Neural cell (in vitro differentiated cells): Measurements from ENCODE around the gene ALDOA.

Experiments
- EP300 ChIP-seq: fragments of 450-650 bp; conservative IDR thresholded peaks from 2 replicates; pipeline ENCODE4 v1.6.1; 2014; ENCODE audit warnings: antibody characterized with exemption, mild to moderate bottlenecking, moderate library complexity; ENCODE audit not compliant: poor library complexity, severe bottlenecking
- EZH2 ChIP-seq: fragments of 200-600, 300-800 bp; shearing (Covaris generic), sonication (generic); IDR thresholded peaks from 2 replicates; pipeline ENCODE4 v1.6.1; 2014; ENCODE audit warnings: antibody characterized with exemption, low read length, borderline replicate concordance, mild to moderate bottlenecking; ENCODE audit not compliant: insufficient read depth, poor library complexity, severe bottlenecking
- MXI1 ChIP-seq: fragments of 450-650 bp; conservative IDR thresholded peaks from 2 replicates; pipeline ENCODE4 v1.6.1; 2014; ENCODE audit warnings: antibody characterized with exemption, mild to moderate bottlenecking; ENCODE audit not compliant: poor library complexity, severe bottlenecking
- POLR2AphosphoS5 ChIP-seq: IDR thresholded peaks from 2 replicates; pipeline ENCODE4 v1.6.1; 2012
- RAD21 ChIP-seq: fragments of 450-650 bp; conservative IDR thresholded peaks from 2 replicates; pipeline ENCODE4 v1.6.1; 2014; ENCODE audit warnings: antibody characterized with exemption, mild to moderate bottlenecking, moderate library complexity
- SMC3 ChIP-seq: fragments of 450-650 bp; conservative IDR thresholded peaks from 2 replicates; pipeline ENCODE4 v1.6.1; 2014; ENCODE audit warnings: antibody characterized with exemption, mild to moderate bottlenecking, moderate library complexity; ENCODE audit not compliant: poor library complexity
- TAF1 ChIP-seq: IDR thresholded peaks from 2 replicates; pipeline ENCODE4 v1.6.1; 2012; ENCODE audit warnings: low read depth
- TF ChIP-seq, protein P1 (sequence below): fragments of 450-650 bp; IDR thresholded peaks from 2 replicates; pipeline ENCODE4 v1.5.1; 2014; ENCODE audit warnings: antibody characterized with exemption, mild to moderate bottlenecking, moderate library complexity; ENCODE audit not compliant: poor library complexity, severe bottlenecking
- TF ChIP-seq, protein P2 (sequence below): IDR thresholded peaks from 2 replicates; pipeline ENCODE4 v1.6.1; 2012; ENCODE audit warnings: borderline replicate concordance

DNA sequence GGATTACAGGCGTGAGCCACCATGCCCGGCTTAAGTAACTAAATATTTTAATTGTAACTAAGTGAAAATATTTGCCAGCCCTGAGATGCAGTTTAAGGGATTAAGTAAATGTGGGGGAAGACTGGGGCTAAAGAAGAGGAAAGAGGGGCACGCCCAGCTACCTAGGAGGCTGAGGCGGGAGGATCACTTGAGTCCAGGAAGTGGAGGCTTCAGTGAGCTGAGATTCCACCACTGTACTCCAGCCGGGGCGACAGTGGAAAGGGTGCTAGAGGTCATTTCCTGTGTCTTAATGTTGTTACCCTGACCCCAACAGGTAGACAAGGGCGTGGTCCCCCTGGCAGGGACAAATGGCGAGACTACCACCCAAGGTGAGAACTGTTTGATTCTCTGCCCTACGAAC, 2.8 kb downstream of the ALDOA start:
- TF ChIP-seq EP300 (no peak), POLR2AphosphoS5 (no peak), MXI1 (no peak), RAD21 (no peak), EZH2 (no peak), TAF1 (no peak), SMC3 (no peak)
- TF ChIP-seq, protein P1, sequence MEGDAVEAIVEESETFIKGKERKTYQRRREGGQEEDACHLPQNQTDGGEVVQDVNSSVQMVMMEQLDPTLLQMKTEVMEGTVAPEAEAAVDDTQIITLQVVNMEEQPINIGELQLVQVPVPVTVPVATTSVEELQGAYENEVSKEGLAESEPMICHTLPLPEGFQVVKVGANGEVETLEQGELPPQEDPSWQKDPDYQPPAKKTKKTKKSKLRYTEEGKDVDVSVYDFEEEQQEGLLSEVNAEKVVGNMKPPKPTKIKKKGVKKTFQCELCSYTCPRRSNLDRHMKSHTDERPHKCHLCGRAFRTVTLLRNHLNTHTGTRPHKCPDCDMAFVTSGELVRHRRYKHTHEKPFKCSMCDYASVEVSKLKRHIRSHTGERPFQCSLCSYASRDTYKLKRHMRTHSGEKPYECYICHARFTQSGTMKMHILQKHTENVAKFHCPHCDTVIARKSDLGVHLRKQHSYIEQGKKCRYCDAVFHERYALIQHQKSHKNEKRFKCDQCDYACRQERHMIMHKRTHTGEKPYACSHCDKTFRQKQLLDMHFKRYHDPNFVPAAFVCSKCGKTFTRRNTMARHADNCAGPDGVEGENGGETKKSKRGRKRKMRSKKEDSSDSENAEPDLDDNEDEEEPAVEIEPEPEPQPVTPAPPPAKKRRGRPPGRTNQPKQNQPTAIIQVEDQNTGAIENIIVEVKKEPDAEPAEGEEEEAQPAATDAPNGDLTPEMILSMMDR, result no peak
- TF ChIP-seq, protein P2, sequence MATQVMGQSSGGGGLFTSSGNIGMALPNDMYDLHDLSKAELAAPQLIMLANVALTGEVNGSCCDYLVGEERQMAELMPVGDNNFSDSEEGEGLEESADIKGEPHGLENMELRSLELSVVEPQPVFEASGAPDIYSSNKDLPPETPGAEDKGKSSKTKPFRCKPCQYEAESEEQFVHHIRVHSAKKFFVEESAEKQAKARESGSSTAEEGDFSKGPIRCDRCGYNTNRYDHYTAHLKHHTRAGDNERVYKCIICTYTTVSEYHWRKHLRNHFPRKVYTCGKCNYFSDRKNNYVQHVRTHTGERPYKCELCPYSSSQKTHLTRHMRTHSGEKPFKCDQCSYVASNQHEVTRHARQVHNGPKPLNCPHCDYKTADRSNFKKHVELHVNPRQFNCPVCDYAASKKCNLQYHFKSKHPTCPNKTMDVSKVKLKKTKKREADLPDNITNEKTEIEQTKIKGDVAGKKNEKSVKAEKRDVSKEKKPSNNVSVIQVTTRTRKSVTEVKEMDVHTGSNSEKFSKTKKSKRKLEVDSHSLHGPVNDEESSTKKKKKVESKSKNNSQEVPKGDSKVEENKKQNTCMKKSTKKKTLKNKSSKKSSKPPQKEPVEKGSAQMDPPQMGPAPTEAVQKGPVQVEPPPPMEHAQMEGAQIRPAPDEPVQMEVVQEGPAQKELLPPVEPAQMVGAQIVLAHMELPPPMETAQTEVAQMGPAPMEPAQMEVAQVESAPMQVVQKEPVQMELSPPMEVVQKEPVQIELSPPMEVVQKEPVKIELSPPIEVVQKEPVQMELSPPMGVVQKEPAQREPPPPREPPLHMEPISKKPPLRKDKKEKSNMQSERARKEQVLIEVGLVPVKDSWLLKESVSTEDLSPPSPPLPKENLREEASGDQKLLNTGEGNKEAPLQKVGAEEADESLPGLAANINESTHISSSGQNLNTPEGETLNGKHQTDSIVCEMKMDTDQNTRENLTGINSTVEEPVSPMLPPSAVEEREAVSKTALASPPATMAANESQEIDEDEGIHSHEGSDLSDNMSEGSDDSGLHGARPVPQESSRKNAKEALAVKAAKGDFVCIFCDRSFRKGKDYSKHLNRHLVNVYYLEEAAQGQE, result no peak
